COR-L47 (cell line): Measurements from ENCODE around the gene TSHZ1.
"Not testable (repeated sequence)": the region's sequence is repeated elsewhere in the genome, so short reads cannot be mapped to it uniquely, and the experiment has no call there.

Experiments used
- DNase-seq: peaks from one replicate; lab custom pipeline; 2025; lab: John Stamatoyannopoulos, UW

The TSHZ1 gene

DNA sequence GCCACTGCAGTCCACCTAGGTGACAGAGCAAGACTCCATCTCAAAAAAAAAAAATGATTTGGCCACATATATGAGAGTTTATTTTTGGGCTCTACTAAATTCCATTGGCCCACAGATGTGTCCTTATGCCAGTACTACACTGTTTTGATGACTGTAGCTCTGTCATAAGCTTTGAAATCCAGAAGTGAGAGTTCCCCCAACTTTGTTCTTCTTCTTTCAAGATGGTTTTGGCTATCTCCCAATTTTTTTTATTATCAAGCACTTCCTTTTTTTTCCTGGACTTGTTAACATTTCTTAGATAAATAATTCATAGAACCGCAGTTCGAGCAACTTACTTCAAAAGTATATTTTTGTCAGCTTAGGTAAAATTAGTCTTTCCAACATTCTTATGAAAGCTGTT, 96.9 kb downstream of the TSHZ1 start:
- DNase-seq, result no peak

DNA sequence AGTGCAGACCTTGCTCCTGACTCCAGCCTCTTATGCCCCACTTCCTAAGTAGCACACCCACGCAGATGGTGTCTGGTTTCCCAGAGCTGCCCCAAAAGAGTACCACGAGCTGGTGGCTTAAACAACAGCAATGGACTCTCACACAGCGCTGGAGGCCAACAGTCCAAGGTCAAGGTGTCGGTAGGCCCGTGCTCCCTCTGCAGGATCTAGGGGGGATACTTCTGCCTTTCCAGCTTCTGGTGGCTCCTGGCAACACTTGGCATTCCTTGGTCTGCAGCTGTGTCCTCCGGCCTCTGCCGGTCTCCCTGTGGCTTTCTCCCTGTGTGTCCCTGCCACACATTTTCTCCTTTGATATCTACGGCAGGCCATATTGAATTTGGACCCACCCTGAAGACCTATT, 99.0 kb downstream of the TSHZ1 start:
- no peak for DNase-seq

GRCh38 chr18:75314117-75314516, 103.5 kb downstream of the TSHZ1 start:
- no peak for DNase-seq

DNA sequence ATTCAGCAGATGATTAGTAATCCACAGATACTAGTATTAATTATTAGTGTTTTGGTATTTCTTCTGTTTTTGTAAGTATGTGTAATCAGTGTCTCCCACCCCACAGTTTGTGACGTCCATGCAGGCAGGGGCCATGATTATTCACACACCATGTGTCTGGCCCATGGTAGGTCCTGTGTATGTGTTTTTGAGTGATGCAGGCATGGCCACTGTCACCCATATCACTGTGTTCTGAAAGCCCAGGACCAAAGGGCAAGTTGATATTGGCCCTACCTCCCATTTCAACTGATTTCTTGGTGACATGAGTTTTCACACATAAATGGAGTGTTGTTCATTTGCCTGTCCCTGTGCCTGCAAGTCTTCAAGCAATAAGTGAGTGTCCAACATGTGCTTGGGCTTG, 104.0 kb downstream of the TSHZ1 start:
- DNase-seq, result no peak

DNA sequence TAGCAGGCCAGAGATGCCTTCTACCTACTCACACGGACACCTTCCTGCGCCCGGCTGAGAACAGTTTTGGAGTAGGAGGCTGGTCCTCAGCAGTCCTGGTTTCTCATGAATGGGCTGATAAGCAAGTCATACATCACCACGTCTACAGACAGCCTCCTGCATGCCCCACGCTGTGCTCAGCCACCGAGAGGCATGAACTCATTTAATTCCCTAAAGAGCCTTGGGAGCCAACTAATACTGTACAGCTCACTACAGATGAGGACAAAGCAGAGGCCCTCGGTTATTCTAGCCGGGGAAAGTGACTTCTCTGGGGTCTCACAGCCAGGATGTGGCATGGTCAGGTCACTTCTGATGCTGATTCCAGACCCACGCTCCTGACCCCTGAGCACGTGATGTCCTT, 105.6 kb downstream of the TSHZ1 start:
- no peak for DNase-seq

GRCh38 chr18:75316826-75317225, 106.2 kb downstream of the TSHZ1 start:
- no peak for DNase-seq

GRCh38 chr18:75317300-75317699, 106.7 kb downstream of the TSHZ1 start:
- DNase-seq, result no peak

GRCh38 chr18:75317703-75318102, 107.1 kb downstream of the TSHZ1 start:
- DNase-seq, result no peak

DNA sequence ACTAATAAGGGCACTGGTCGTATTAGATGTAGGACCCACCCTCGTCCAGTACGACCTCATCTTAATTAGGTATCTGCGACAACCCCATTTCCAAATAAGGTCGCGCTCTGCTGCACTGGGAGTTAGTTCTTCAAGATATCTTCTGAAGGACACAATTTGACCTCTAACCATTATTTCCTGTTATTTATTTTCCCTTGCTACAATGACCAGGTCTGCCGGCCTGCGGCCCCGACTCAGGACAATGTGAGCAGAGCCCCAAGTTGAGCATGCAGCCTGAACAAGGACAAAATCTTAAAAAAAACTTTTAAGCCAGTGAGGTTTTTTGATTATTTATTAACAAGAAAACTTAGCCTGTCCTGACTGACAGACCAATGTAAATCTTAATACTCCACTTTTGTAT, 109.3 kb downstream of the TSHZ1 start:
- no peak for DNase-seq

DNA sequence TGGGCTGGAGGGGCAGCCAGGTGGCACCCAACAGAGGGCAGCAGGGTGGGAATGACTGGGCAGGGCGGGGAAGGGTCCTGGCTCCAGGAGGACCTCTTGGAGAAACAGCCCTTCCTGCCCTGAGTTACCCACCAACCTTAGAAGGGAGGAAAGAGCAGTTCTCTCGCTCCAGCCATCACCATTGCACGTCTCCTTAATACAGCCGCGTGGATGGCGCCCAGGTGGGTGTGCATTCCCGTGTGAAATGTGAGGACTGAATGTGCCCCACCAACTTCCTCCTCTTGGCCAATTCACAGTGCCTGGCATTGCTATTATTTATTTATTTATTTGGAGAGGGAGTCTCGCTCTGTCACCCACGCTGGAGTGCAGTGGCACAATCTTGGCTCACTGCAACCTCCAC, 109.9 kb downstream of the TSHZ1 start:
- no peak for DNase-seq

- no peak for DNase-seq
These were observed 110.8 kb downstream of the TSHZ1 start for GRCh38 chr18:75321431-75321830.

GRCh38 chr18:75322206-75322605, 111.6 kb downstream of the TSHZ1 start:
- no peak for DNase-seq

DNA sequence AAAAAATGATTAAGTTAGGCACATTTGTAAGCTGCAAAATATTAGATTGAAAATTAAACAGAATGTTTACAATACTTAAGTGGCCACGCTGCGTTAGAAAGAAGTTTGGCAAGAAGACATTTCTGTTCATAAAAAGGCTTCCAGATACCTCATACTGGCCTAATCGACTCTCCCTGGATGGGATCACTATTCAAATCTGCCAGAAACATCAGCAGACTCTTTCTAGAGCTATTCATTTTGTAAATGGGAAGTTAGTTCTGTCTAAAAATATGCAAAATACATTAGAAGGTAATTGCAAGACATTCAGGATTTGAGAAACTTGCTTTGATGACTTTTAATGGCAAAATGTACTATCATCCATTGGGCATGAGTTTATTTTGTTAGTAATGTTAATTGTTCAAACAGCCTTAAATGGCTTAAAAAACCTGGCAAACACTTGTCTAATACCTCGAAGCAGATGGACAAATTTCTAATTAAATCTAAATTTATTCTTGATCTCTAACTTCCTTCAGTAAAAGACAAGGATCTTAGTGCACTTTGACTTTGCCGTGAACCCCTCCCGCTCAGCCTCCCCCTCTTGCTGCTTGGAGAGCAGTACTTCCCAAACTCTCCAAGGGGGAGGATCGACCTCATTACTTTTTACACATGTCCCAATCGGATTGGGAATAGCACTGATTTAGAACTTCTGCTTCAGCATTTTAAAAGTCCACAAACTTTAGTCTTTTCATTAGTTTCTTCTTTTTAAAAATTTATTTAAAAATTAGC, 113.4 kb downstream of the TSHZ1 start:
- DNase-seq, result no peak

DNA sequence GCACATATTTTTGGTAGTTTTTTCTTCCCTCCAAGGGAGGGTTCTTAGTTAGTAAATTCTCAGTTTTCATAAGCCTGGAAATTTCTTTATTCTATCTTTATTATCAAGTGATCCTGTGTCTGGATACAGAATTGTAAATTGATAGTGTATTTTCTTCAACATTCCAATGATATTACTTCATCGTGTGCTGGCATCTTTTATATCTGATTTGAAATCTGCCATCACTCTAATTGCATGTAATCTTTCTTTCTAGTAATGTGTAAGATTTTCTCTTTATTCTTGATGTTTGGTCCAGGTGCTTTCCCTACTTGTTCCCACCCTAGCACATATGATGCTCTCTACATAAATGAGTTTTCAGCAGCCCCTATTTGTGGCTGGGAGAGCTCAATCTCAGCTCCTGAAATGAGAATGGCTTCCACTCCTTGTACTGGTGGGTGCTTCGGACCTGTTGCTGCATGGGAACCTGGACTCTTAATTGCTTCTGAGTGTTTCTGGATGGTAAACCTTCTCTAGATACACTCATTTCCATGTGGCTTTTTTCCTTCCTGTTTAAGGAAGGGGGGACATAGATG, 114.2 kb downstream of the TSHZ1 start:
- no peak for DNase-seq

DNA sequence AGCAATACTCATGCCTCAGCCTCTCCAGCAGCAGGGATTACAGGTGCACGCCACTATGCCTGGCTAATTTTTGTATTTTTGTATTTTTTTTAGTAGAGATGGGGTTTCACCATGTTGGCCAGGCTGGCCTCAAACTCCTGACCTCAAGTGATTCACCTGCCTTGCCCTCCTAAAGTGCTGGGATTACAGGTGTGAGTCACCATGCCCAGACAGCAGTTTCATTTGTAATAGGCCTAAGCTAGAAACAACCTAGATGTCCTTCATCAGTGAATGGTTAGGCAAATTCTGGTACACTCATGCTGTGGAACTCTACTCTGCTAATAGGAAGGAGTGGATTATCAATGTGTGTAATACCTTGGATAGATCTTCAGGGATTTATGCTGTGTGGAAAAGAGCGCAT, 119.2 kb downstream of the TSHZ1 start:
- DNase-seq, result not testable (repeated sequence)

DNA sequence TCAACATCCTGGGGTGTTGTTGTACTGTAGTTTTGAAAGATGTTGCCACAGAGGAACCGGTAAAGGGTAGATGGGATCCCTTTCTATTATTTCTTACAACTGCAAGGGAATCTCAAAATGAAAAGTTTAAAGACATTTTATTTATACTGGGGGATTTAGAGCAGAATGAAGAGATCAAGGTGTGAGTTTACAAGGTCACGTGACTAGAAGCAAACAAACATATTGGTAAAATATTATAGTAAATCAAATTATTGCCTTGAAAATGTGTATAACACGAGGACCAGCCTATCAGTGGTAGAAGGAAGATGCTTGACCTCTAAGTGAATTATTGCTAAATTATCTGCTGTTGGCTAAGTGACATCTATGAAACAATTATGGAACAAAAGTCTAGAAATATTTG, 119.7 kb downstream of the TSHZ1 start:
- DNase-seq, result no peak

GRCh38 chr18:75334869-75335268, 124.3 kb downstream of the TSHZ1 start:
- DNase-seq, result no peak

DNA sequence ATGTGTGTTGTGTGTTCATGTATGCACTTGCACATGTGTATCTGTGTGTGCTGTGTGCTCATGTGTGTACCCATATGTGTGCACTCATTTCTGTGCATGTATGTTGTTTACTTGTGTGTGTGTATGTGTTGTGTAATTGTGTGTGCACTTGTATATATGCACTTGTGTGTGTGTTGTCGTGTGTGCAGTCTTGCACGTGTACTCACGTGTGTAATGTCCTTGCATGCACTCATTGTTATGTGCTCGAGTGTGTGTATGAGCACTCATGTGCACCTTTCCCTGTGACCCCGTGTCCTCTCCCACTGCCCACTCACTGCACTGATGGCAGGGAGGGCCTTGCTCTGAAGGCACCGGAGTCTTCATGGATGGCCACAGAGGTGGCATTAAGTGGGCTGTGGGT, 124.9 kb downstream of the TSHZ1 start:
- DNase-seq, result no peak

GRCh38 chr18:75336767-75337166, 126.2 kb downstream of the TSHZ1 start:
- DNase-seq, result no peak

DNA sequence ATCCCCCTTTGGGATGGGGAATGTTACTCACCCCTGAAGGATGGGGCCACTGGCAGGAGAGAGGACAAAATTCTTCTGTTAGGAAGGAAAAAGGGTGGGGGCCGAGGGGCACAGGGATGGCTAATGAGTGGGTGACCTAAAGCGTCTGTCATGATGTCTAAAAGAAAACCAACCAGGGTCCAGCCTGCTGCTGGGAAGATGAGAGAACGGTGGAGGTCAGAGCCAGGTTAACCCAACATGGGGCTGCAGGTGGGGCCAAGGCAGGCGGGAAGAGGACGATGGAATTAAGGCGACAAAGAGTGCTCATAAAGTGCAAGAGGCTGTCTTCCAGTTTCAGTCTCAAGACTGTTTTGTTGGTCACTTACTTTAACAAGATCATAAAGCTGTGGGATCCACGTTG, 126.8 kb downstream of the TSHZ1 start:
- no peak for DNase-seq

GRCh38 chr18:75338631-75339030, 128.0 kb downstream of the TSHZ1 start:
- DNase-seq, result no peak
